GM12878 (cell line): Measurements from ENCODE around the gene CMBL. TPM values are rescaled to one million over a fixed set of nuclear protein-coding genes. Genes with fewer than 3 reads are reported as not detected.
A peak's percentile ranks its signal among the peaks of the same experiment; 100 is the strongest.

ENCODE experiments used
- CHD2 ChIP-seq: IDR thresholded peaks from 2 replicates; pipeline ENCODE4 v1.6.1; 2011; ENCODE audit warnings: low read depth, low read length, improper control_type of control experiment, borderline replicate concordance
- MEF2B ChIP-seq: fragments of 450-650 bp; IDR thresholded peaks from 2 replicates; pipeline ENCODE4 v1.6.1; 2018; ENCODE audit warnings: mild to moderate bottlenecking, moderate library complexity; ENCODE audit not compliant: partially characterized antibody, poor library complexity, severe bottlenecking
- MTA2 ChIP-seq: fragments of 450-650 bp; IDR thresholded peaks from 2 replicates; pipeline ENCODE4 v1.6.1; 2016; ENCODE audit warnings: low read depth, mild to moderate bottlenecking, moderate library complexity
- MYB ChIP-seq: fragments of 150-350 bp; IDR thresholded peaks from 2 replicates; pipeline ENCODE4 v1.6.1; 2014; ENCODE audit warnings: mild to moderate bottlenecking, low read depth, low read length, borderline replicate concordance
- PAX8 ChIP-seq: fragments of 450-650 bp; IDR thresholded peaks from 2 replicates; pipeline ENCODE4 v1.6.1; 2017; ENCODE audit warnings: mild to moderate bottlenecking, moderate library complexity
- RAD51 ChIP-seq: fragments of 450-650 bp; IDR thresholded peaks from 2 replicates; pipeline ENCODE4 v1.6.1; 2016; ENCODE audit warnings: moderate library complexity, mild to moderate bottlenecking, inconsistent platforms
- YBX1 ChIP-seq: fragments of 450-650 bp; IDR thresholded peaks from 2 replicates; pipeline ENCODE4 v1.6.1; 2016; ENCODE audit warnings: antibody characterized with exemption
- ZNF207 ChIP-seq: fragments of 450-650 bp; IDR thresholded peaks from 2 replicates; pipeline ENCODE4 v1.6.1; 2014; ENCODE audit warnings: antibody characterized with exemption, mild to moderate bottlenecking, borderline replicate concordance
- ZSCAN29 ChIP-seq: fragments of 450-650 bp; IDR thresholded peaks from 2 replicates; pipeline ENCODE4 v1.6.1; 2017; ENCODE audit warnings: mild to moderate bottlenecking, moderate library complexity
- polyA plus RNA-seq, 11 experiments: library from polyadenylated mRNA; depleted of rRNA in 4 of 11; unstranded in 6 of 11; stranded (reverse) in 5 of 11; fragments of >200 nt; fragmentation: Nextera tagmentation in 4 of 11; fragmentation: Illumina TruSeq in 1 of 11; extraction: Ambion mirVana in 4 of 11; extraction: Trizol in 1 of 11; gene quantifications; 1 replicate in 1 of 11; 2 replicates in 10 of 11; pipeline versions ENCODE4 v1.2.1 to v1.2.3, GENCODE V29; 2011 to 2016; ENCODE audit warnings: inconsistent platforms in 2 of 11, missing spikeins in 2 of 11, low read depth in 1 of 11
- total RNA-seq, 4 experiments: library from RNA; depleted of rRNA in 3 of 4; stranded (reverse); fragments of >200 nt in 3 of 4; fragmentation: Illumina TruSeq in 1 of 4; extraction: Trizol in 1 of 4; gene quantifications; 2 replicates each; pipeline versions ENCODE4 v1.2.1 to v1.2.3, GENCODE V29; 2013 to 2021
- TF ChIP-seq, protein P1 (sequence below): fragments of 450-650 bp; IDR thresholded peaks from 2 replicates; pipeline ENCODE4 v1.6.1; 2016; ENCODE audit warnings: mild to moderate bottlenecking, moderate library complexity, borderline replicate concordance
- TF ChIP-seq, protein P2 (sequence below): IDR thresholded peaks from 2 replicates; pipeline ENCODE4 v1.6.1; 2011; ENCODE audit warnings: low read depth, mild to moderate bottlenecking, low read length, moderate library complexity, borderline replicate concordance; ENCODE audit errors: extremely low read depth
- TF ChIP-seq, protein P3 (sequence below): fragments of 150-350 bp; IDR thresholded peaks from 2 replicates; pipeline ENCODE4 v1.6.1; 2016; ENCODE audit warnings: low read depth, low read length
- TF ChIP-seq, protein P4 (sequence below): IDR thresholded peaks from 2 replicates; pipeline ENCODE4 v1.6.1; 2012; ENCODE audit warnings: mild to moderate bottlenecking, low read depth, low read length
- TF ChIP-seq, protein P5 (sequence below): fragments of 450-650 bp; IDR thresholded peaks from 2 replicates; pipeline ENCODE4 v1.6.1; 2017; ENCODE audit warnings: mild to moderate bottlenecking

CMBL gene
- total and polyA plus RNA-seq, 10 of the 15 experiments (the other 5 are each of a cell fraction or from before 2014, with no cell fraction given): 1.8 to 15.6 (median 7.5) TPM

DNA sequence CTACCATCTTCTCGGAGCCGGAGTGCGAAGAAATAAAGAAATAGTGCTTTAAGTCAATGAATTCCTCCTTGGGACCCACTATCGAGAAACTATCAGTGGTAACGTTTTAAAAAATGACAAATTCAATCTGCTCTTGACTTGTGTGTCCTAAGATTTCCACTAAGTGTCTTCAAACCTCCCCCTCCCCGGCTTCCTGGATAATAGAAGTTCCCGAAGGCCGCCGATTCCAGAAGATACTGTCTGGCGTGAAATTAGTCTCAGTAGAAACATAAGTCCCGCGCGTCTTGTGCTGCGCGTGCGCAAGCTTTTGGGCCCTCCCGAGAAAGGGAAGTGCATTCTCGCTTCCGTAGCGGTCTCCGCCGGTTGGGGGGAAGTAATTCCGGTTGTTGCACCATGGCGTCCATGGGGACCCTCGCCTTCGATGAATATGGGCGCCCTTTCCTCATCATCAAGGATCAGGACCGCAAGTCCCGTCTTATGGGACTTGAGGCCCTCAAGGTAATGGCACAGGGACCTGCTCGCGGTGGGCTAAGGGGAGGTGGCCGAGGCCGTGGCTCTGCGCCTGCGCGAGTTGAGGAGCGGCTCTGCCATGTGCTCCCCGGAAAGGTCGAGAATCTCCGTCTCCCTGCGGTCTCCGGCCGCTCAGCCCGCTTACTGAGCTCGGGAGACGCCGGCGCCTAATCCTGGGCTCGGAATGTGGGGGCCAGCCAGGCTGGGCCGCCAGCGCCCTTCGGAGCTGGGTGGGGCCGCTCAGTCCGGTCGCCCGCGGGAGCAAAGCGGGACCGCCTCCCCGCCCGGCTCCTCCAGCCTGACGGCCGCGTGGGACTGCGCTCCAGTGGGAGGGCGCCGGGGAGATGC lies 57.5 kb downstream of the CMBL start, which contains the start of gene CCT5 (continued):
- TF ChIP-seq, protein P1, sequence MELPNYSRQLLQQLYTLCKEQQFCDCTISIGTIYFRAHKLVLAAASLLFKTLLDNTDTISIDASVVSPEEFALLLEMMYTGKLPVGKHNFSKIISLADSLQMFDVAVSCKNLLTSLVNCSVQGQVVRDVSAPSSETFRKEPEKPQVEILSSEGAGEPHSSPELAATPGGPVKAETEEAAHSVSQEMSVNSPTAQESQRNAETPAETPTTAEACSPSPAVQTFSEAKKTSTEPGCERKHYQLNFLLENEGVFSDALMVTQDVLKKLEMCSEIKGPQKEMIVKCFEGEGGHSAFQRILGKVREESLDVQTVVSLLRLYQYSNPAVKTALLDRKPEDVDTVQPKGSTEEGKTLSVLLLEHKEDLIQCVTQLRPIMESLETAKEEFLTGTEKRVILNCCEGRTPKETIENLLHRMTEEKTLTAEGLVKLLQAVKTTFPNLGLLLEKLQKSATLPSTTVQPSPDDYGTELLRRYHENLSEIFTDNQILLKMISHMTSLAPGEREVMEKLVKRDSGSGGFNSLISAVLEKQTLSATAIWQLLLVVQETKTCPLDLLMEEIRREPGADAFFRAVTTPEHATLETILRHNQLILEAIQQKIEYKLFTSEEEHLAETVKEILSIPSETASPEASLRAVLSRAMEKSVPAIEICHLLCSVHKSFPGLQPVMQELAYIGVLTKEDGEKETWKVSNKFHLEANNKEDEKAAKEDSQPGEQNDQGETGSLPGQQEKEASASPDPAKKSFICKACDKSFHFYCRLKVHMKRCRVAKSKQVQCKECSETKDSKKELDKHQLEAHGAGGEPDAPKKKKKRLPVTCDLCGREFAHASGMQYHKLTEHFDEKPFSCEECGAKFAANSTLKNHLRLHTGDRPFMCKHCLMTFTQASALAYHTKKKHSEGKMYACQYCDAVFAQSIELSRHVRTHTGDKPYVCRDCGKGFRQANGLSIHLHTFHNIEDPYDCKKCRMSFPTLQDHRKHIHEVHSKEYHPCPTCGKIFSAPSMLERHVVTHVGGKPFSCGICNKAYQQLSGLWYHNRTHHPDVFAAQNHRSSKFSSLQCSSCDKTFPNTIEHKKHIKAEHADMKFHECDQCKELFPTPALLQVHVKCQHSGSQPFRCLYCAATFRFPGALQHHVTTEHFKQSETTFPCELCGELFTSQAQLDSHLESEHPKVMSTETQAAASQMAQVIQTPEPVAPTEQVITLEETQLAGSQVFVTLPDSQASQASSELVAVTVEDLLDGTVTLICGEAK: peak; percentile 87
- TF ChIP-seq ZSCAN29 (no peak), RAD51 (no peak), PAX8 (no peak), MTA2 (no peak), MYB (no peak), MEF2B (no peak), CHD2 (peak; percentile 80; the same call in 1 of the 2 replicates), YBX1 (no peak), ZNF207 (no peak)
- TF ChIP-seq, protein P2, sequence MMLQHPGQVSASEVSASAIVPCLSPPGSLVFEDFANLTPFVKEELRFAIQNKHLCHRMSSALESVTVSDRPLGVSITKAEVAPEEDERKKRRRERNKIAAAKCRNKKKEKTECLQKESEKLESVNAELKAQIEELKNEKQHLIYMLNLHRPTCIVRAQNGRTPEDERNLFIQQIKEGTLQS: 0 out of 2 replicates have a peak, but pooled peaks have one; percentile 19
- TF ChIP-seq, protein P3, sequence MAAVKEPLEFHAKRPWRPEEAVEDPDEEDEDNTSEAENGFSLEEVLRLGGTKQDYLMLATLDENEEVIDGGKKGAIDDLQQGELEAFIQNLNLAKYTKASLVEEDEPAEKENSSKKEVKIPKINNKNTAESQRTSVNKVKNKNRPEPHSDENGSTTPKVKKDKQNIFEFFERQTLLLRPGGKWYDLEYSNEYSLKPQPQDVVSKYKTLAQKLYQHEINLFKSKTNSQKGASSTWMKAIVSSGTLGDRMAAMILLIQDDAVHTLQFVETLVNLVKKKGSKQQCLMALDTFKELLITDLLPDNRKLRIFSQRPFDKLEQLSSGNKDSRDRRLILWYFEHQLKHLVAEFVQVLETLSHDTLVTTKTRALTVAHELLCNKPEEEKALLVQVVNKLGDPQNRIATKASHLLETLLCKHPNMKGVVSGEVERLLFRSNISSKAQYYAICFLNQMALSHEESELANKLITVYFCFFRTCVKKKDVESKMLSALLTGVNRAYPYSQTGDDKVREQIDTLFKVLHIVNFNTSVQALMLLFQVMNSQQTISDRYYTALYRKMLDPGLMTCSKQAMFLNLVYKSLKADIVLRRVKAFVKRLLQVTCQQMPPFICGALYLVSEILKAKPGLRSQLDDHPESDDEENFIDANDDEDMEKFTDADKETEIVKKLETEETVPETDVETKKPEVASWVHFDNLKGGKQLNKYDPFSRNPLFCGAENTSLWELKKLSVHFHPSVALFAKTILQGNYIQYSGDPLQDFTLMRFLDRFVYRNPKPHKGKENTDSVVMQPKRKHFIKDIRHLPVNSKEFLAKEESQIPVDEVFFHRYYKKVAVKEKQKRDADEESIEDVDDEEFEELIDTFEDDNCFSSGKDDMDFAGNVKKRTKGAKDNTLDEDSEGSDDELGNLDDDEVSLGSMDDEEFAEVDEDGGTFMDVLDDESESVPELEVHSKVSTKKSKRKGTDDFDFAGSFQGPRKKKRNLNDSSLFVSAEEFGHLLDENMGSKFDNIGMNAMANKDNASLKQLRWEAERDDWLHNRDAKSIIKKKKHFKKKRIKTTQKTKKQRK: no peak
- TF ChIP-seq, protein P4, sequence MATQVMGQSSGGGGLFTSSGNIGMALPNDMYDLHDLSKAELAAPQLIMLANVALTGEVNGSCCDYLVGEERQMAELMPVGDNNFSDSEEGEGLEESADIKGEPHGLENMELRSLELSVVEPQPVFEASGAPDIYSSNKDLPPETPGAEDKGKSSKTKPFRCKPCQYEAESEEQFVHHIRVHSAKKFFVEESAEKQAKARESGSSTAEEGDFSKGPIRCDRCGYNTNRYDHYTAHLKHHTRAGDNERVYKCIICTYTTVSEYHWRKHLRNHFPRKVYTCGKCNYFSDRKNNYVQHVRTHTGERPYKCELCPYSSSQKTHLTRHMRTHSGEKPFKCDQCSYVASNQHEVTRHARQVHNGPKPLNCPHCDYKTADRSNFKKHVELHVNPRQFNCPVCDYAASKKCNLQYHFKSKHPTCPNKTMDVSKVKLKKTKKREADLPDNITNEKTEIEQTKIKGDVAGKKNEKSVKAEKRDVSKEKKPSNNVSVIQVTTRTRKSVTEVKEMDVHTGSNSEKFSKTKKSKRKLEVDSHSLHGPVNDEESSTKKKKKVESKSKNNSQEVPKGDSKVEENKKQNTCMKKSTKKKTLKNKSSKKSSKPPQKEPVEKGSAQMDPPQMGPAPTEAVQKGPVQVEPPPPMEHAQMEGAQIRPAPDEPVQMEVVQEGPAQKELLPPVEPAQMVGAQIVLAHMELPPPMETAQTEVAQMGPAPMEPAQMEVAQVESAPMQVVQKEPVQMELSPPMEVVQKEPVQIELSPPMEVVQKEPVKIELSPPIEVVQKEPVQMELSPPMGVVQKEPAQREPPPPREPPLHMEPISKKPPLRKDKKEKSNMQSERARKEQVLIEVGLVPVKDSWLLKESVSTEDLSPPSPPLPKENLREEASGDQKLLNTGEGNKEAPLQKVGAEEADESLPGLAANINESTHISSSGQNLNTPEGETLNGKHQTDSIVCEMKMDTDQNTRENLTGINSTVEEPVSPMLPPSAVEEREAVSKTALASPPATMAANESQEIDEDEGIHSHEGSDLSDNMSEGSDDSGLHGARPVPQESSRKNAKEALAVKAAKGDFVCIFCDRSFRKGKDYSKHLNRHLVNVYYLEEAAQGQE: no peak
- TF ChIP-seq, protein P5, sequence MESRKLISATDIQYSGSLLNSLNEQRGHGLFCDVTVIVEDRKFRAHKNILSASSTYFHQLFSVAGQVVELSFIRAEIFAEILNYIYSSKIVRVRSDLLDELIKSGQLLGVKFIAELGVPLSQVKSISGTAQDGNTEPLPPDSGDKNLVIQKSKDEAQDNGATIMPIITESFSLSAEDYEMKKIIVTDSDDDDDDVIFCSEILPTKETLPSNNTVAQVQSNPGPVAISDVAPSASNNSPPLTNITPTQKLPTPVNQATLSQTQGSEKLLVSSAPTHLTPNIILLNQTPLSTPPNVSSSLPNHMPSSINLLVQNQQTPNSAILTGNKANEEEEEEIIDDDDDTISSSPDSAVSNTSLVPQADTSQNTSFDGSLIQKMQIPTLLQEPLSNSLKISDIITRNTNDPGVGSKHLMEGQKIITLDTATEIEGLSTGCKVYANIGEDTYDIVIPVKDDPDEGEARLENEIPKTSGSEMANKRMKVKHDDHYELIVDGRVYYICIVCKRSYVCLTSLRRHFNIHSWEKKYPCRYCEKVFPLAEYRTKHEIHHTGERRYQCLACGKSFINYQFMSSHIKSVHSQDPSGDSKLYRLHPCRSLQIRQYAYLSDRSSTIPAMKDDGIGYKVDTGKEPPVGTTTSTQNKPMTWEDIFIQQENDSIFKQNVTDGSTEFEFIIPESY: no peak
